Measurements from ENCODE around the gene COMP.

DNA sequence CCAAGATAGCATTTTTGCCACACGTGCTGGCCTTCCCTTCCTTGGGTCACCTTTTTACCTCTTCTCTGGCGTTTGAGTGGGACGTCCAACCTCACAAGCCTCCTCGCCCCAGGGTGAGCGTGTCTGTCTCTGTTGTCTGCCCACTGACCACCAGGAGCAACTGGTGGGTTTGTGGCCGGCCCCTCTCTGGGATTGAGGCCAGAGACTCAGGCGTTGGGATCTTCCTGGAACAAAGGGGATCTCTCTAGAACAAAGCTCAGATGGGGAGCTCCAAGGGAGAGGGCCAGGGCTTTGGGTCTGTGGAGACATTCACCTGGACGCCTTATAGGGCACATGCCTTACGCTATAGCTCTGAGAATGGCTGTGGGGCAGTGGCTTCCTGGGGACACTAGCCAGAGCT is 17.4 kb downstream of the COMP start:
- TF ChIP-seq RXRA (IDR thresholded peaks at IDR 0.05; ENCODE audit: borderline replicate concordance, low read depth) (no peak), EP300 (IDR thresholded peaks at IDR 0.05; ENCODE audit: borderline replicate concordance in 1 of 2, low read depth in 1 of 2, low read length in 1 of 2) (no peak), TCF12 (IDR thresholded peaks at IDR 0.05) (no peak)
- TF ChIP-seq, protein P1, sequence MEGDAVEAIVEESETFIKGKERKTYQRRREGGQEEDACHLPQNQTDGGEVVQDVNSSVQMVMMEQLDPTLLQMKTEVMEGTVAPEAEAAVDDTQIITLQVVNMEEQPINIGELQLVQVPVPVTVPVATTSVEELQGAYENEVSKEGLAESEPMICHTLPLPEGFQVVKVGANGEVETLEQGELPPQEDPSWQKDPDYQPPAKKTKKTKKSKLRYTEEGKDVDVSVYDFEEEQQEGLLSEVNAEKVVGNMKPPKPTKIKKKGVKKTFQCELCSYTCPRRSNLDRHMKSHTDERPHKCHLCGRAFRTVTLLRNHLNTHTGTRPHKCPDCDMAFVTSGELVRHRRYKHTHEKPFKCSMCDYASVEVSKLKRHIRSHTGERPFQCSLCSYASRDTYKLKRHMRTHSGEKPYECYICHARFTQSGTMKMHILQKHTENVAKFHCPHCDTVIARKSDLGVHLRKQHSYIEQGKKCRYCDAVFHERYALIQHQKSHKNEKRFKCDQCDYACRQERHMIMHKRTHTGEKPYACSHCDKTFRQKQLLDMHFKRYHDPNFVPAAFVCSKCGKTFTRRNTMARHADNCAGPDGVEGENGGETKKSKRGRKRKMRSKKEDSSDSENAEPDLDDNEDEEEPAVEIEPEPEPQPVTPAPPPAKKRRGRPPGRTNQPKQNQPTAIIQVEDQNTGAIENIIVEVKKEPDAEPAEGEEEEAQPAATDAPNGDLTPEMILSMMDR (IDR thresholded peaks at IDR 0.05) = no peak

Measured in SK-N-SH (cell line).